IMR-90 (cell line): ENCODE measurements around the gene LAMA2.

Experiments
- CHD1 ChIP-seq: IDR thresholded peaks from 2 replicates; pipeline ENCODE4 v1.6.1; 2012; ENCODE audit warnings: low read depth, low read length, improper control_type of control experiment
- CTCF ChIP-seq: conservative IDR thresholded peaks from 2 replicates; pipeline ENCODE4 v1.5.1; 2012; ENCODE audit warnings: mild to moderate bottlenecking, low read depth, low read length, improper control_type of control experiment
- ELK1 ChIP-seq: fragments of 150-350 bp; IDR thresholded peaks from 2 replicates; pipeline ENCODE4 v1.6.1; 2016; ENCODE audit warnings: low read depth, mild to moderate bottlenecking, low read length, moderate library complexity, borderline replicate concordance
- POLR2A ChIP-seq: IDR thresholded peaks from 2 replicates; pipeline ENCODE4 v1.6.1; 2012; ENCODE audit warnings: mild to moderate bottlenecking, low read depth, low read length
- RAD21 ChIP-seq: IDR thresholded peaks from 2 replicates; pipeline ENCODE4 v1.6.1; 2012; ENCODE audit warnings: low read length, improper control_type of control experiment
- RFX5 ChIP-seq: IDR thresholded peaks from 2 replicates; pipeline ENCODE4 v1.8.0; 2012; ENCODE audit warnings: low read depth, mild to moderate bottlenecking, low read length, moderate library complexity

GRCh38 chr6:128964771-128965170 is 81.8 kb downstream of the LAMA2 start:
- TF ChIP-seq CTCF (no peak), ELK1 (no peak), RAD21 (no peak), RFX5 (no peak), CHD1 (no peak), POLR2A (no peak)
